ENCODE measurements around the gene GIPC3. TPM values are rescaled to one million over a fixed set of nuclear protein-coding genes. Genes with fewer than 3 reads are reported as not detected.

Gene GIPC3
- total RNA-seq, 3 donors from 2014 or later (not counting 1 experiment from before 2014, with no cell fraction given): 0.28 to 0.66 (median 0.56) TPM

DNA sequence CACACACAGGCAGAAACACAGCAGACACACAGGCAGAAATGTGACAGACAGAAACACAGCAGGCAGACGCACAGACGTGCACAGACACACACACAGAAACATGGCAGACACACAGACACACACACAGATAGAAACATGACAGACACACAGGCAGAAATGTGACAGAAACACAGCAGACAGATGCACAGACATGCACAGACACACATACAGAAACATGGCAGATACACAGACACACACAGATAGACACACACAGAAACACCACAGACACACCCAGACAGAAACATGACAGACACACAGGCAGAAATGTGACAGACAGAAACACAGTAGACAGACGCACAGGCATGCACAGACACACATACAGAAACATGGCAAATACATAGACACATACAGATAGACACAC is 20.1 kb downstream of the GIPC3 start:
- H3K4me3 ChIP-seq (ENCODE audit: low read length): no peak overlapping the region
- H3K27ac Mint-ChIP-seq: no peak overlapping the region
- peak; percentile 14 to 21 (median 14) for ATAC-seq

GRCh38 chr19:3605770-3606169 is 20.5 kb downstream of the GIPC3 start:
- H3K4me1 ChIP-seq (ENCODE audit: control insufficient read depth, insufficient read depth, low read length): peaks cover 52% of the 10 kb centered on the region
- peaks cover under 1% of the 10 kb centered on the region for H3K36me3 ChIP-seq (ENCODE audit: control insufficient read depth, insufficient read depth, low read length)
- ATAC-seq (no peak), DNase-seq (no peak)
- H3K27me3 ChIP-seq (ENCODE audit: control insufficient read depth, insufficient read depth, low read length): no peaks in the 10 kb centered on the region
- no peak overlapping the region for H3K27ac Mint-ChIP-seq
- 32% methylated on average over 5 of the region's 5 CpGs for WGBS (ENCODE audit: insufficient coverage)
- no peaks in the 10 kb centered on the region for H3K9me3 ChIP-seq (ENCODE audit: control insufficient read depth, insufficient read depth, low read length)
- intact Hi-C loops (cut with micrococcal nuclease): no loop called here
- no peak overlapping the region for H3K4me3 Mint-ChIP-seq
- TF ChIP-seq, protein P1, sequence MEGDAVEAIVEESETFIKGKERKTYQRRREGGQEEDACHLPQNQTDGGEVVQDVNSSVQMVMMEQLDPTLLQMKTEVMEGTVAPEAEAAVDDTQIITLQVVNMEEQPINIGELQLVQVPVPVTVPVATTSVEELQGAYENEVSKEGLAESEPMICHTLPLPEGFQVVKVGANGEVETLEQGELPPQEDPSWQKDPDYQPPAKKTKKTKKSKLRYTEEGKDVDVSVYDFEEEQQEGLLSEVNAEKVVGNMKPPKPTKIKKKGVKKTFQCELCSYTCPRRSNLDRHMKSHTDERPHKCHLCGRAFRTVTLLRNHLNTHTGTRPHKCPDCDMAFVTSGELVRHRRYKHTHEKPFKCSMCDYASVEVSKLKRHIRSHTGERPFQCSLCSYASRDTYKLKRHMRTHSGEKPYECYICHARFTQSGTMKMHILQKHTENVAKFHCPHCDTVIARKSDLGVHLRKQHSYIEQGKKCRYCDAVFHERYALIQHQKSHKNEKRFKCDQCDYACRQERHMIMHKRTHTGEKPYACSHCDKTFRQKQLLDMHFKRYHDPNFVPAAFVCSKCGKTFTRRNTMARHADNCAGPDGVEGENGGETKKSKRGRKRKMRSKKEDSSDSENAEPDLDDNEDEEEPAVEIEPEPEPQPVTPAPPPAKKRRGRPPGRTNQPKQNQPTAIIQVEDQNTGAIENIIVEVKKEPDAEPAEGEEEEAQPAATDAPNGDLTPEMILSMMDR (IDR thresholded peaks at IDR 0.05): no peak
- peak overlapping the region; percentile 36 for H3K4me3 ChIP-seq (ENCODE audit: low read length)
- no peaks in the 10 kb centered on the region for H3K9me3 Mint-ChIP-seq
- no peak overlapping the region for H3K27ac ChIP-seq (ENCODE audit: low read length)
- H3K36me3 Mint-ChIP-seq: no peaks in the 10 kb centered on the region
- H3K27me3 Mint-ChIP-seq (ENCODE audit: low read depth in 2 of 2): no peaks in the 10 kb centered on the region
- peaks cover 7 to 21% of the 10 kb centered on the region in 2 donors for H3K4me1 Mint-ChIP-seq

More for the DNA sequence above, 20.1 kb downstream of the GIPC3 start:
- H3K27me3 ChIP-seq (ENCODE audit: control insufficient read depth, insufficient read depth, low read length): no peaks in the 10 kb centered on the region
- H3K4me3 Mint-ChIP-seq: no peak overlapping the region
- WGBS (ENCODE audit: insufficient coverage): 24% methylated on average over 3 of the region's 3 CpGs
- intact Hi-C loops (cut with micrococcal nuclease): no loop called here
- H3K9me3 ChIP-seq (ENCODE audit: control insufficient read depth, insufficient read depth, low read length): no peaks in the 10 kb centered on the region
- H3K9me3 Mint-ChIP-seq: no peaks in the 10 kb centered on the region
- no peak for DNase-seq
- peaks cover 7 to 21% of the 10 kb centered on the region in 2 donors for H3K4me1 Mint-ChIP-seq
- H3K36me3 Mint-ChIP-seq: no peaks in the 10 kb centered on the region
- H3K4me1 ChIP-seq (ENCODE audit: control insufficient read depth, insufficient read depth, low read length): peaks cover 52% of the 10 kb centered on the region
- no peaks in the 10 kb centered on the region for H3K36me3 ChIP-seq (ENCODE audit: control insufficient read depth, insufficient read depth, low read length)
- no peak overlapping the region for H3K27ac ChIP-seq (ENCODE audit: low read length)
- H3K27me3 Mint-ChIP-seq (ENCODE audit: low read depth in 2 of 2): no peaks in the 10 kb centered on the region
- TF ChIP-seq, protein P1 (IDR thresholded peaks at IDR 0.05): no peak

DNA sequence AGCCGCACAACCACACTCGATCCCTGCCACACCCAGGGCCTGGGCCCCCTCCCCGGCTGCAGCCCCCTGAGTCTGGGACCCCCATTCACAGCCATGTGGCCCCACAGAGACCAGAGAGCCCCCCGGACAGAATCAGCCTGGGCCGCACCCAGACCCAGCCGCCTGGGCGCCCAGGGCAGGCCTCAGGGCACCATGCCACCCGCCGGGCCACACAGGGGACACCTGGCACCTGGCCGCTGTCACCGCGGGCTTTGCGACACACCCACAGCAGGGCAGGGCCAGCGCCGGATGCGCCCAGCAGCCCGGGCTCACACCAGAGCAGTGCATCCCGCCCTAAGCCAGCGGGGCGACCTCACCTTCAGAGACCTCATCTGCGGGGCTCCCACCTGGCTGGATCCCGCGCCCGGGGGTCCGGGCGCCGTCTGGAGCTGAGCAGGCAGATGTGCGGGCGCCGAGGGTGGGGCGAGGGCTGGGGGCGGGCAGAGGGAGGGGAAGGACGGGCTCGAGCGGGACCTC is 21.0 kb downstream of the GIPC3 start:
- Mint-ChIP-seq H3K9me3 (no peaks in the 10 kb centered on the region), H3K36me3 (no peaks in the 10 kb centered on the region), H3K4me1 (peaks cover 7 to 21% of the 10 kb centered on the region in 2 donors), H3K27me3 (ENCODE audit: low read depth in 2 of 2) (no peaks in the 10 kb centered on the region), H3K4me3 (peak overlapping the region; percentile 38), H3K27ac (no peak overlapping the region)
- intact Hi-C loops (cut with micrococcal nuclease): no loop called here
- peak; percentile 38 to 55 for DNase-seq
- ATAC-seq: peak; percentile 41 to 54 (median 52)
- WGBS (ENCODE audit: insufficient coverage): 2% methylated on average over 35 of the region's 35 CpGs
- TF ChIP-seq, protein P1 (IDR thresholded peaks at IDR 0.05): no peak
- H3K27me3 ChIP-seq (ENCODE audit: control insufficient read depth, insufficient read depth, low read length): no peaks in the 10 kb centered on the region
- H3K36me3 ChIP-seq (ENCODE audit: control insufficient read depth, insufficient read depth, low read length): peaks cover 4% of the 10 kb centered on the region
- peak overlapping the region; percentile 36 for H3K4me3 ChIP-seq (ENCODE audit: low read length)
- H3K27ac ChIP-seq (ENCODE audit: low read length): no peak overlapping the region
- peaks cover 52% of the 10 kb centered on the region for H3K4me1 ChIP-seq (ENCODE audit: control insufficient read depth, insufficient read depth, low read length)
- H3K9me3 ChIP-seq (ENCODE audit: control insufficient read depth, insufficient read depth, low read length): no peaks in the 10 kb centered on the region
